ENCODE data around the gene USP24. TPM values are rescaled to one million over a fixed set of nuclear protein-coding genes. Genes with fewer than 3 reads are reported as not detected.

Gene USP24
- polyA plus RNA-seq, 1 of the 3 experiments (the other 2 are of a cell fraction): 8.1 TPM

DNA sequence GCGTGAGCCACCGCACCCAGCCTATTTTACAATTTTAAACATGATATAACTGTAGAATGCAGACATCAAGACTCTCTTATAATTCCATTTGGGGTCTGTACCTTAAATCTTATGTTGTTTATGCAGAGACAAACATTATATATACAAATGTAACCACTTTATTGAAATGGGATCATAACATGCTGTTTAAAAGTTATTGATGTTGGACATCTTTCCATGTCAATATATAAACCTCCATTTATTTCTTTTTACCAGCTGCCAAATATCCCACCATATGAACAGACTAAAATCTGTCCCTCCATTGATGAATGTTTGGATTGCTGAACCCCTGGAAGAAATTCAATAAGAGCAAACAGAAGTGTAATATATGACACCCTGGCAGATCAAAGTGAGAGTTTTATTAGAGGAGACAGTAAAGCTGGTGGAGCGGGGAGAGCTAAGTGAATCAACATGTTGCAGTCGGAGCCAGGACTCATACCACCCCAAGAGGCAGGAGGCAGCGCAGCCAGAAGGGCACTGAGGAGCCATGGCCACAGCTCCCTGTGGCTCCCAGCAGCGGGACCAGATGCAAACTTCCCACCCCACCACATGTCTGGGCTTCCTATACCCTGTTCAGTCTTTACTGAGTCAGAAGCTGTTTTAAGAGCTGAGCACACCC is 180.6 kb downstream of the USP24 start:
- no peak overlapping the region for H2AFZ ChIP-seq (ENCODE audit: low read depth)
- H3K9me2 ChIP-seq: no peaks in the 10 kb centered on the region
- H4K20me1 ChIP-seq (ENCODE audit: insufficient read depth): no peaks in the 10 kb centered on the region
- no peak overlapping the region for H3K27ac ChIP-seq (ENCODE audit: low read depth in 2 of 2, low read length in 1 of 2)
- H3K27me3 ChIP-seq (ENCODE audit: insufficient read depth): peaks cover 44% of the 10 kb centered on the region
- no peak for TF ChIP-seq RFX5 (IDR thresholded peaks at IDR 0.05; ENCODE audit: low read length)
- no peak for TF ChIP-seq POLR2AphosphoS5 (IDR thresholded peaks at IDR 0.05; ENCODE audit: low read depth, low read length)
- TF ChIP-seq, protein P1, sequence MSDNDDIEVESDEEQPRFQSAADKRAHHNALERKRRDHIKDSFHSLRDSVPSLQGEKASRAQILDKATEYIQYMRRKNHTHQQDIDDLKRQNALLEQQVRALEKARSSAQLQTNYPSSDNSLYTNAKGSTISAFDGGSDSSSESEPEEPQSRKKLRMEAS (IDR thresholded peaks at IDR 0.05; ENCODE audit: low read depth): no peak
- no peak for TF ChIP-seq FOXJ3 (CRISPR knock-in tag; IDR thresholded peaks at IDR 0.05)
- TF ChIP-seq, protein P2, sequence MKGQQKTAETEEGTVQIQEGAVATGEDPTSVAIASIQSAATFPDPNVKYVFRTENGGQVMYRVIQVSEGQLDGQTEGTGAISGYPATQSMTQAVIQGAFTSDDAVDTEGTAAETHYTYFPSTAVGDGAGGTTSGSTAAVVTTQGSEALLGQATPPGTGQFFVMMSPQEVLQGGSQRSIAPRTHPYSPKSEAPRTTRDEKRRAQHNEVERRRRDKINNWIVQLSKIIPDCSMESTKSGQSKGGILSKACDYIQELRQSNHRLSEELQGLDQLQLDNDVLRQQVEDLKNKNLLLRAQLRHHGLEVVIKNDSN (IDR thresholded peaks at IDR 0.05; ENCODE audit: borderline replicate concordance, low read depth): no peak
- TF ChIP-seq, protein P3, sequence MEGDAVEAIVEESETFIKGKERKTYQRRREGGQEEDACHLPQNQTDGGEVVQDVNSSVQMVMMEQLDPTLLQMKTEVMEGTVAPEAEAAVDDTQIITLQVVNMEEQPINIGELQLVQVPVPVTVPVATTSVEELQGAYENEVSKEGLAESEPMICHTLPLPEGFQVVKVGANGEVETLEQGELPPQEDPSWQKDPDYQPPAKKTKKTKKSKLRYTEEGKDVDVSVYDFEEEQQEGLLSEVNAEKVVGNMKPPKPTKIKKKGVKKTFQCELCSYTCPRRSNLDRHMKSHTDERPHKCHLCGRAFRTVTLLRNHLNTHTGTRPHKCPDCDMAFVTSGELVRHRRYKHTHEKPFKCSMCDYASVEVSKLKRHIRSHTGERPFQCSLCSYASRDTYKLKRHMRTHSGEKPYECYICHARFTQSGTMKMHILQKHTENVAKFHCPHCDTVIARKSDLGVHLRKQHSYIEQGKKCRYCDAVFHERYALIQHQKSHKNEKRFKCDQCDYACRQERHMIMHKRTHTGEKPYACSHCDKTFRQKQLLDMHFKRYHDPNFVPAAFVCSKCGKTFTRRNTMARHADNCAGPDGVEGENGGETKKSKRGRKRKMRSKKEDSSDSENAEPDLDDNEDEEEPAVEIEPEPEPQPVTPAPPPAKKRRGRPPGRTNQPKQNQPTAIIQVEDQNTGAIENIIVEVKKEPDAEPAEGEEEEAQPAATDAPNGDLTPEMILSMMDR (IDR thresholded peaks at IDR 0.05): no peak
- no peak for TF ChIP-seq NRF1 (IDR thresholded peaks at IDR 0.05; ENCODE audit: low read depth, low read length)
- TF ChIP-seq RXRA (IDR thresholded peaks at IDR 0.05; ENCODE audit: borderline replicate concordance, low read depth): no peak
- no peak for TF ChIP-seq FOXM1 (IDR thresholded peaks at IDR 0.05; ENCODE audit: low read depth)
- TF ChIP-seq RAD21 (IDR thresholded peaks at IDR 0.05; ENCODE audit: low read length): no peak
- TF ChIP-seq MEF2A (IDR thresholded peaks at IDR 0.05; ENCODE audit: borderline replicate concordance, low read depth): no peak
- TF ChIP-seq, protein P4, sequence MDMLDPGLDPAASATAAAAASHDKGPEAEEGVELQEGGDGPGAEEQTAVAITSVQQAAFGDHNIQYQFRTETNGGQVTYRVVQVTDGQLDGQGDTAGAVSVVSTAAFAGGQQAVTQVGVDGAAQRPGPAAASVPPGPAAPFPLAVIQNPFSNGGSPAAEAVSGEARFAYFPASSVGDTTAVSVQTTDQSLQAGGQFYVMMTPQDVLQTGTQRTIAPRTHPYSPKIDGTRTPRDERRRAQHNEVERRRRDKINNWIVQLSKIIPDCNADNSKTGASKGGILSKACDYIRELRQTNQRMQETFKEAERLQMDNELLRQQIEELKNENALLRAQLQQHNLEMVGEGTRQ (IDR thresholded peaks at IDR 0.05; ENCODE audit: borderline replicate concordance, low read depth, low read length): no peak
- no peak for TF ChIP-seq EZH2phosphoT487 (IDR thresholded peaks at IDR 0.05; ENCODE audit: borderline replicate concordance, low read depth)
- no peak for TF ChIP-seq JUND (IDR thresholded peaks at IDR 0.05)
- TF ChIP-seq RCOR1 (IDR thresholded peaks at IDR 0.05; ENCODE audit: low read length): no peak
- TF ChIP-seq EP300 (IDR thresholded peaks at IDR 0.05; ENCODE audit: borderline replicate concordance in 1 of 2, low read depth in 1 of 2, low read length in 1 of 2): no peak
- no peaks in the 10 kb centered on the region for H3K36me3 ChIP-seq (replicated peaks in 1 of 2; ENCODE audit: control insufficient read depth in 1 of 2, insufficient read depth in 2 of 2, low read length in 1 of 2)
- no peak overlapping the region for H3K4me3 ChIP-seq (ENCODE audit: low read depth in 2 of 2, low read length in 1 of 2)
- WGBS (ENCODE audit: low lambda C conversion rate): 78% methylated on average over 5 of the region's 6 CpGs
- peaks cover 0 to 4% of the 10 kb centered on the region in 2 experiments; a peak in 1 of 4 replicates for H3K4me1 ChIP-seq (ENCODE audit: control insufficient read depth in 1 of 2, insufficient read depth in 2 of 2, low read depth in 1 of 2, low read length in 1 of 2)
- no peaks in the 10 kb centered on the region for H3K9me3 ChIP-seq
- no peak for DNase-seq
- POLR2A ChIA-PET: no interaction called here
- H3F3A ChIP-seq (replicated peaks; ENCODE audit: insufficient read depth): no peaks in the 10 kb centered on the region
- no peak overlapping the region for H3K4me2 ChIP-seq
- no peak overlapping the region for H3K9ac ChIP-seq
- CTCF ChIA-PET: interaction anchor here (0.6 to 5.9 kb wide), 7 partner anchors 13 to 89 kb away, joined by 3 to 49 read pairs (median 6); no protein-coding TSS in a partner anchor
- H3K79me2 ChIP-seq (ENCODE audit: insufficient read depth): no peaks in the 10 kb centered on the region
